ENCODE measurements around the gene TRPM3. TPM values are rescaled to one million over a fixed set of nuclear protein-coding genes. Genes with fewer than 3 reads are reported as not detected.

TRPM3 gene
- total RNA-seq, 1 experiment from 2014 or later = 0.26 TPM

- no peaks in the 10 kb centered on the region for H3K36me3 ChIP-seq (ENCODE audit: low read depth)
- no peaks in the 10 kb centered on the region for H3F3A ChIP-seq (ENCODE audit: insufficient read depth, low read depth)
- H3K4me2 ChIP-seq = no peak overlapping the region
- ChIA-PET CTCF (no interaction called here), POLR2A (ENCODE audit: unreplicated experiment) (interaction anchor here (0.6 kb wide), 1 partner anchor 218 kb away, joined by 9 read pairs; no protein-coding TSS in a partner anchor)
- intact Hi-C loops (cut with micrococcal nuclease; ENCODE audit: unreplicated experiment) = no loop called here
- TF ChIP-seq EZH2 (IDR thresholded peaks at IDR 0.05; ENCODE audit: low read depth) (no peak), CTCF (conservative IDR thresholded peaks at IDR 0.05) (no peak)
- H3K9me2 ChIP-seq (ENCODE audit: insufficient read depth) = no peaks in the 10 kb centered on the region; the same call in 1 of the 2 replicates
- no peaks in the 10 kb centered on the region for H4K20me1 ChIP-seq (ENCODE audit: insufficient read depth)
- H3K4me1 ChIP-seq (replicated peaks; ENCODE audit: insufficient read depth) = no peaks in the 10 kb centered on the region
- no peaks in the 10 kb centered on the region for H3K27me3 ChIP-seq (ENCODE audit: insufficient read depth, low read depth)
- H2AFZ ChIP-seq = no peak overlapping the region
- H3K4me3 ChIP-seq = no peak overlapping the region
- H3K27ac ChIP-seq = no peak overlapping the region
- H3K9me3 ChIP-seq (ENCODE audit: insufficient read depth, low read depth) = no peaks in the 10 kb centered on the region
- H3K79me2 ChIP-seq (ENCODE audit: low read depth) = no peaks in the 10 kb centered on the region
- no peak for DNase-seq
- BruUV-seq (replicated peaks) = no TSS peak
Measured at GRCh38 chr9:70610287-70610644, 511.2 kb downstream of the TRPM3 start.

GRCh38 chr9:70609542-70610286 lies 511.7 kb downstream of the TRPM3 start:
- TF ChIP-seq CTCF (conservative IDR thresholded peaks at IDR 0.05) (no peak), EZH2 (IDR thresholded peaks at IDR 0.05; ENCODE audit: low read depth) (no peak)
- POLR2A ChIA-PET (ENCODE audit: unreplicated experiment) = interaction anchor here (0.6 kb wide), 1 partner anchor 219 kb away, joined by 9 read pairs; no protein-coding TSS in a partner anchor
- Histone ChIP-seq H3K9me2 (ENCODE audit: insufficient read depth) (no peaks in the 10 kb centered on the region; the same call in 1 of the 2 replicates), H3K27ac (no peak overlapping the region), H3K79me2 (ENCODE audit: low read depth) (no peaks in the 10 kb centered on the region), H2AFZ (no peak overlapping the region), H3K4me2 (no peak overlapping the region), H3K27me3 (ENCODE audit: insufficient read depth, low read depth) (no peaks in the 10 kb centered on the region), H3K4me1 (replicated peaks; ENCODE audit: insufficient read depth) (no peaks in the 10 kb centered on the region), H3K4me3 (no peak overlapping the region), H4K20me1 (ENCODE audit: insufficient read depth) (no peaks in the 10 kb centered on the region), H3K36me3 (ENCODE audit: low read depth) (no peaks in the 10 kb centered on the region), H3K9me3 (ENCODE audit: insufficient read depth, low read depth) (no peaks in the 10 kb centered on the region), H3F3A (ENCODE audit: insufficient read depth, low read depth) (no peaks in the 10 kb centered on the region)
- CTCF ChIA-PET = interaction anchor here (0.6 kb wide), 1 partner anchor 647 kb away, joined by 4 read pairs; no protein-coding TSS in a partner anchor
- intact Hi-C loops (cut with micrococcal nuclease; ENCODE audit: unreplicated experiment) = loop anchor here (10.0 kb wide), 1 partner anchor 935 kb away; the partner anchor contains the start of gene APBA1
- BruUV-seq (replicated peaks) = no TSS peak
- no peak for DNase-seq

GRCh38 chr9:70609011-70609410 lies 512.4 kb downstream of the TRPM3 start:
- H2AFZ ChIP-seq = no peak overlapping the region
- intact Hi-C loops (cut with micrococcal nuclease; ENCODE audit: unreplicated experiment) = loop anchor here (10.0 kb wide), 1 partner anchor 934 kb away; the partner anchor contains the start of gene APBA1
- no peak overlapping the region for H3K27ac ChIP-seq
- no peaks in the 10 kb centered on the region for H3K36me3 ChIP-seq (ENCODE audit: low read depth)
- POLR2A ChIA-PET (ENCODE audit: unreplicated experiment) = no interaction called here
- H3K4me2 ChIP-seq = no peak overlapping the region
- H3K79me2 ChIP-seq (ENCODE audit: low read depth) = no peaks in the 10 kb centered on the region
- CTCF ChIA-PET = interaction anchor here (0.6 kb wide), 1 partner anchor 648 kb away, joined by 4 read pairs; no protein-coding TSS in a partner anchor
- no peak overlapping the region for H3K4me3 ChIP-seq
- no peak for TF ChIP-seq CTCF (conservative IDR thresholded peaks at IDR 0.05)
- no peak for TF ChIP-seq EZH2 (IDR thresholded peaks at IDR 0.05; ENCODE audit: low read depth)
- no peaks in the 10 kb centered on the region for H3K9me3 ChIP-seq (ENCODE audit: insufficient read depth, low read depth)
- H3K4me1 ChIP-seq (replicated peaks; ENCODE audit: insufficient read depth) = no peaks in the 10 kb centered on the region
- DNase-seq = no peak
- H4K20me1 ChIP-seq (ENCODE audit: insufficient read depth) = no peaks in the 10 kb centered on the region
- no peaks in the 10 kb centered on the region for H3F3A ChIP-seq (ENCODE audit: insufficient read depth, low read depth)
- no TSS peak for BruUV-seq (replicated peaks)
- H3K27me3 ChIP-seq (ENCODE audit: insufficient read depth, low read depth) = no peaks in the 10 kb centered on the region
- no peaks in the 10 kb centered on the region; the same call in 1 of the 2 replicates for H3K9me2 ChIP-seq (ENCODE audit: insufficient read depth)
